NCI-H2227 (cell line): ENCODE measurements around the gene DGKG.

Experiments used
- DNase-seq: peaks from one replicate; lab custom pipeline; 2025; ENCODE audit not compliant: unreplicated experiment; lab: John Stamatoyannopoulos, UW

The DGKG gene

DNA sequence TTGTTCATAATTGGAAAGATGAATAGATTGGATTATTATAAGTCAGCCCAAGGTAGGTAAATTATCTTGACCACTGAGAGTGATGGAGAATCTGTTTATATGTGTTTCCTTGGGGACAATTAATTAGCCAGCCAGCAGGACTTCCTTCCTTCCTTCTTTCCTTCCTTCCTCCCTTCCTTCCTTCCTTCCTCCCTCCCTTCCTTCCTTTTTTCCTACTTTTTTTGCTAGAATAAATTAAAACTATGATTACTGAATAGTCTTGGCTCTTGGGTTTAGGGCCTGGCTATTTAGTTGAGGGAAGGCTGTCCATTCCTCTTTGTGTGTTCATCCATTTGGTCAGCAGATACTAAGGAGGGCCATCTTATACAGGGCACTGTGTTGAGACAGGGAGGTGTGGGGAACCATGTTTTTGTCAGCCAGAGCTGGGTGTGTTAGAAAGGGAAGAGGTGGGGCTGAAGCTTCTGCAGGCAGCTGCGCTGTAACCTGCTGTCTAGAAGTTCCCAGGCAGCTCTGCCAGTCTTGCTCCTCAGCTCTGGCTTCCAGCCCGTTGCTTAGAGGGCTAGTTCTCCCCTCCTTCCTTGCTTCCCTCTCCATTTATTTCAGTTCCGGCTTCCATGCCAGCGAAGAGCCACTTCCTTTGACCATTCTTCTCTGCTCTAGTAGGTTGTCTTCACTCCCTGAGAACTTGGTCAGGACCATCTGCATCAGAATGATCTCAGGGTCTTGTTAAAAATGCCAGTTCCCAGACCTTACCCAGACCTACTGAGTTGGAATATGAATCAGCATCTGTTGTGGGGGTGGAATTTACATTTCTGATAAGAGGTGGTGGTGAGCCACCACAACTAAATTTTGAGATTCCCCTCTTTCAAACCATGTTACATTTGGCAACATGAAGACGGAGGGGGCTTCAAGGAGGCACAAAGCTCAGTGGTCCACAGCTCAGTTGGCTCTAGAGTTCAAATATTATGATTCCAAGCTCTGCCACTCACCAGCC, 113.9 kb downstream of the DGKG start:
- DNase-seq, result no peak

DNA sequence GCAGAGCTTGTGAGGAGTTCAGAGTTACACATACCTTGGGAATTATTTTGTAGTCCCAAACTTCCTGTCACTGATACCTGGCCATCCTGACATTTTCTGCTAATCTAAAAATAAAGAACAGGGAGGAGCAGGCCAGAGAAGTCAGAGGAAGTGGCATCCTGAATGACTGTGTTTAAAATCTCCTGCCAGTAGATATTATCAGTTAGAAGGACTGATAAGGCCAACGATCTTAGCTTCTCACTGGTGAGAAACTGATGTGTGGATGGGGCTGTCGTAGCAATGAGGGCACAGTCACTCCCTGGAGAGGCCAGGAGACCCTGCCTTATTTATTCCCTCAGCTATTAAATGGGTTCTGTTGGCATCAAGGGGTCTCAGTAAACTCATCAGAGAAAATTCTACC, 115.1 kb downstream of the DGKG start:
- no peak for DNase-seq

DNA sequence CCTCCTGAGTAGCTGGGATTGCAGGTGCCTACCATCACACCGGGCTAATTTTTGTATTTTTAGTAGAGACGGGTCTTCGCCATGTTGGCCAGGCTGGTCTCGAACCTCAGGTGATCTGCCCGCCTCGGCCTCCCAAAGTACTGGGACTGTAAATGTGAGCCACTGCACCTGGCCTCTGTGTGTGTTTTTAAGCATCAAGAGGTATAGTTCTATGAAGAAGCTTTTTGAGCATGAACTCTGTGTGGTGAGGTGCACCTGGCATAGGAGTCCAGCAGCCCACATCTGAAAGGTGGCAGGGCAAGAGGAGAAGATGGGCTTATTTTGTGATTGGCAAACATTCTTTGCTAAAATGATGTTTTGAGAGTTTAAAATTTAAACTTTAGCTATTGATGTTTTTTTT, 118.0 kb downstream of the DGKG start:
- DNase-seq, result no peak

DNA sequence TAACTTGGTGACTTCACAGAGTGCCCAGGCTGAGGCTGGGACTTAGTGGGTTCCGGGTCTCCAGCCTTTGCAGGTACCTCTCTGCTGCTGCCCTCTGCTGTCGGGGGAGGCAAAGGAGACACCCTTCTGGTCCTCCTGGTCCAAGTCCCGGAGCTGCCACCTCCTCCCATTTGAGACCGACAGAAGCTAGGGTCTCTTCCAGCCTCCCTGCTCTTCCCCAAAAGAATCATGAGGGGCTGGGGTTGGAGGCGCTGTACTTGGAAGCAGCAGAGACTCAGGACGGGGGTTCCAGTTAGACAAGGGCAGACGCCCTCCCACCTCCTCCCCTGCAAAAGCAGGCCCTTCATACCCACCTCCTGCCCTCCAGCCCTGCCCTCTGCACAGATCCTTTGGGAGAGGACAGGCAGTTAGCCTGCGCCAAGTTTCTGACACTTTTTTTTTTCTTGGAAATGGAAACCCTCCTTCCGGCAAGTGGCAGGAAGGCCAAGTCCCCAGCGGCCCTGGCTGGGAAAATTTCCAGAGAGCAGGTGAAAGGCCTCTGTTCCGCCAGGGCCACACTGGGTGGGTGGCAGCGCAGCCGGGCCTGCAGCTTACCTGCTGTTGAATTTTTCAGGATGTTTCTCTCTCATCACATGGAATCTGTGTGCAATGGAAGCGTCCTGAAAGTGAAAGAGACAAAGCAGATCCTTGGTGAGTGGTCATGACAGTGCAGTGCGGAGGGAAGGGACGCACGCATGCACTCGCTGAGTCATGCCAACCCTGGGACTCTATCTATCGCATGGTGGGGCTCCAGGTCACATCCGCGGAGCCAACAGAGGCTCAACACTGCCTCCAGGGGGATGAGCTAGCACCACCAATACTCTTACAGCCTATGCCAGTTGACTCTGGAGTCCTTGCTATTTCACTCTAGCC, 119.9 kb downstream of the DGKG start:
- peak; percentile 22 for DNase-seq

DNA sequence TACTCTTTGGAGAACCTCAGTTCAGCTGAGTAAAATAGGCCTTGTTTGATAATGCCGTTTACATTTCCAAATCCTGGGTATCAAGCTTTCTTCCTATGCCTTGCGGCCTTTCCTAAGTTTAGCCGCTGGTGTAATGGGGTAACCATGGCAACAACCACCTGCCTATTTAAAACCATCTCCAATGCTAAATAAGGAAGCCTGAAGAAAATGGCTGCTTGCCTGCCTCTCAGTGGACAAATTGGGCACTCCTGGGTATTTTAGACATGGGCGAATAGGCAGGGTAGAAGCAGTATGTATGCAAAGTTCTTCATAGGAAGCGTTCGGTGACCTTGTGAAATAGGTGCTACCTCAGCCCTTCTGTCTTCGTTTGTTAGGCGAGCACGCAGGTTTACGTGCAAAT, 122.7 kb downstream of the DGKG start:
- peak; percentile 45 for DNase-seq

DNA sequence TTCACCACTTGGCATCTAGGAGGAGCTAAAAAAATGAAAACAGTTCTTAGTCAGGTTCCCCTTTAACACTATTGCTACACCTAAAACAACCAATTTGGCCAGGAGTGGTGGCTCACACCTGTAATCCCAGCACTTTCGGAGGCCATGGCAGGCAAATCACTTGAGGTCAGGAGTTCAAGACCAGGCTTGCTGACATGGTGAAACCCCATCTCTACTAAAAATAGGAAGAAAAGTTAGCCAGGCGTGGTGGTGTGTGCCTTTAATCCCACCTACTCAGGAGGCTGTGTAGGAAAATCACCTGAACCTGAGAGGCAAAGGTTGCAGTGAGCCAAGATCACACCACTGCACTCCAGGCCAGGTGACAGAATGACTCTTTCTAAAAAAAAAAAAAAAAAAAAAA, 124.1 kb downstream of the DGKG start:
- DNase-seq, result no peak

DNA sequence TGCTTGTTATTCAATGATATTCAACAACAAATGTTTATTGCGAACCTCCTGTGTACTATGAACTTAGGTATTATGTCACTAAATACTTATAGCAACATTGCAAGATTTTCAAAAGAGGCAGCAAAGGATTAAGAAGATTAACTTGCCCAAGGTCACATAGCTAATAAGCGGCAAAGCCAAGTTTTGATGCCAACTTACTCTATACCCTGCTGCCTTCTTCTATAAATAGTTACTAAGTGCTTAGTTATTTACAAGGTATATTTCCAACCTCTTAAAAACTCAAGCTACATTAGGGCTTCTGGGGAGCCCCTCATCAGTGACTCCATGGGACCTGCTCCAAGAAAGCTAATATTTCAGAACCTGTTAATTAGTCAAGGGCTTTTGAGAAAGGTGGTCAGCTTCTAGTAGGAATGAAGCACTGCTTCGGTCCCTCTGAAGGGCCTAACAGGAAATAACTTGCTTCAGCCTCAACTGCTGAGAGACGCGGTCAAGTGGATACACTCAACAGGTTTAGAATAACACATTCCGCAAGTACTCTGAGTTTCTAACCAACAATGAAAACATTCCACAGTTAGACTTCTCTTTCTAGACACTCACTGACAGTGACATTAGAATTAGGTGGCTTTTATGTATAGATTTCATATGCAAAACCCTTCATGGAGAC, 125.5 kb downstream of the DGKG start:
- DNase-seq, result no peak

DNA sequence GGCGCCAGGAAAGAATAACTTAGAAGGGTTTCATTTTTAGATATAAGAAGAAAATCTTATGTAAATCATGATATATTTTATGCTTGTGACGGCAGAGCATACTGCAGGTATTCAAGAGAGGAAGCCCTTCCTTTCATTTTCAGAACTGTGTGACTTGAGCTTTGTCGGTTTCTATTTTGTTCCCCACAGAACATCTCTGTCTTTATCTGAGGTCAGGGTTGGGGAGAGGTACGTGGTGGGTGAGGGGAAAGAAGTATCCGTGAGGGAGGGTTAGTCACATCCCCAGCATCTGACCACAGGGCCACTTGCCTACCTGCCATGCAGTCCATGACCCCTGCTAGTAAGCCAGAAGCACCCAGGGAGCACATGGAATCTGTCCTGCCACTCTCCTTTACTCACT, 126.5 kb downstream of the DGKG start:
- no peak for DNase-seq

DNA sequence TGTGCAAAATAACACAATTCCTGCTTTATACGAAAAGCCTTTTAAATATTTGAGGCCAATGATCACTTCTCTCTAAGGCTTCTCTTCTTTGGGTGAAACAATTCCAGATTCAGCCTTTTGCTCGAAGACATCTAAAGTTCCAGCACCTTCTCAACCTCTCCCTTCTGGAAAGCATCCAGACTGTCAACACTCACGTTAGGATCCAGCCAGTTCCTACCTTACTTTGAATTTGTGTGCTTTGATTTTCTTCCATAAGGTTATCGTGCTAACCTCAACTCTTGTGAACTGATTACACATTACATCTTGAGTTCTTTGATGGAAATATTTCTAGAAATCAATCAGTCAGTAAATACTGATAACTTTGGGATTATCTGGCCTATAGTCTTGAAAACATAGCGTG, 127.9 kb downstream of the DGKG start:
- no peak for DNase-seq

DNA sequence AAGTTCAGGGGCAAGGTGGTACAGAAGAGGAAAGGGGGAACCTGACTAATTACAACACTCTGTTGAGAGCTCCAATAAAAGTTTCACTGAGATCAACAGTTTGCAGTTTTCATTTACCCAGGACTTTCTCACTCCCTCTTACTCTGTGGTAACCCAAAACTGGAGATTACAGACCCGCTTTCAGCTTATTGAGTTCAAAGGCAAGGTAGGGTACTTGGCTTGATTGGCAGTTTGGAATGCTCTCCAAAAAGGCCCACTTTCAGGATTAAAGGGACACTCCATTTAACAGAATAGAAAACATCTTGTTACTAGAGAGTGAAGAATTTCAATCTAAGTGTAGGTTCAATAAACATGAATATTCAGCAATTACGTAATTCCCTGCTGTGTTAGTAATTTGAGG, 135.6 kb downstream of the DGKG start:
- DNase-seq, result no peak

DNA sequence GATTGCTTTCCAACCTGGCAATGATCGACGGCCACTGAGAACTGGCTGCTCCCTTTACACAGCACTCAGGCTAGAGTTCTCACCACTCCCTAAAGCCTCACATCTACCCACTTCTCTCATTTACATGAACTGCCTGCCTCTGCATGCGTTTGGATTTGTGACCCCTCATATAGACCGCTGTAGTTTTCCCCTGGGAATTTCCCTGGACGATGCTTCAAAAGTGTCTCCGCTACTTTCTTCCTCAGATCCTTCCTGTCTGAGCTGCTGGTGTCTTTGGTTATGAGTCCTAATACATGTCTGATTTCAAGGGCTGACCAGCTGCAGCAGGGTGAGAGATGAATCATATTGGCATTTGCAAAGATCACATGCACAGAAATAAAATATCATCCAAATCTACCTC, 136.4 kb downstream of the DGKG start:
- no peak for DNase-seq

DNA sequence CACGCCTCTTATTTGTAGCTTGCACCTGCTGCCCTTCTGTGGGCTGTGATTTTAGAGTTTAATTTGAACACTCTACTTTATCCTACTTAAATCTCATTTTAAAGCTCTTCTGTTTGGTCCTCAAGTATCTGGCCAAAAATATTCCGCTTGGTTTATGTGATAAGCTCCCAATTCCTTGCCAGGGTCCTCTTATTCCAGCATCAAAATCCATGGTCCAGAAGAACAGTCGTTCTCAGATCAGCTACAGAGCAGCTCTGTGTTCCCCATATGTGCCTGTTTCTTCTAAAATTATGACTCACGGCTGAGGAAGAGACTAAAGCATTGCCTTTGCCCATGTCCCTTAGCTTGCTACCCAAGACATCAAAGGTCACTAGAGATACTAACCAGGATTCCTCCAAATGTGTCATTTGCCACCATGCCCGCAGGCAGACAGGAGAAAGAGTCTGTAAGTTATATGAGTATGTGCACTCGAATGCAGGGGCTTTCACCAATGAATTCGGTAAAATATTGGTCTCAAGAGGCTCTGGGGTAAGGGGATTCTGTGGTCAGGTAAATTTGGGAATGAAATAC, 137.9 kb downstream of the DGKG start:
- DNase-seq, result no peak

DNA sequence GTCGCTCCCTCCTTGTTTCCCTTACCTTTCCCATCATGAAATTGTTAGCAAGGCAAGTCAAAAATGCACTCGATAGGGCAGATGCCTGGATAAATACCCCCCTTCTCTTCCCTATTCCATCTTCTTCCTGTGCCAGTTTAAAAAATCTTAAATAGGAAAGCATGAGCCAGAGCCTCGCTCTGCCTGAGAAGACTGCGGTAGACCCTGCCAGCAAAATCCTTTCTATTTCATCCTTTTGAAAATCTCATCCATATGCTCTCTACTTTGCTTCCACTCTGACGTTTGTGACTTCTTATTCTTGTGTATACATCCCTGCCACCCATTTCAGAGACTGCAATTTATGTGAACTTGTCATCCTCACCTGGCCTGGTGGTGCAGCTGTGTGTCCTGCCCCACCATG, 138.6 kb downstream of the DGKG start:
- no peak for DNase-seq

DNA sequence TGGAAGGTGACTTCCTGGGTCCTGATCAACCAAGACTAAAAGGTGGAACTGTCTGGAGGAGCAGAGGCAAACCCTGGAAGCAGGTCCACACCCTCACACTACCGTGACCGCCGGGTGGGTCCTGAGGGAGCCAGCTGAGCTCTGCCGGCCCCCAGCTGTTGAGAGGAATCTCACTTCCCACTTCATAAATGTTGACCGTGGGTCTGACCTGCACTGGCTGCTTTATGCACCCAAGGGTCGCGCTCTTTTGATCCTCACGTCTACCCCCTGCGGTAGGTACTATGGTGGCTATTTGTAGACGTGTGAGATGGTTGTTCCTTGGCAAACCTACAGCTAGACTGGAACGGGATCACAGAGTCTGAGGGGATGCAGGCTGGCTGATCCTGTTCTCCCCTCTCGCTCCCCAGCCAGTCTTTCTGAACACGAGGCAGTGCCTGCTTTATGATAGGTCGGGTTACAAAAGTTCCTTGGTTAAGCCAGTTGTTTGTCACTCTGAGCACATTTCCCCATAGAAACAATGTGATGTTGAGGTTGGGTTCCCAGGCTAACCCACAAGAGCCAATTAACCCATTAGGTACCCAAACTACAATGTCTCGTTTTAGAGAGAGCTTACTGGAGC, 140.2 kb downstream of the DGKG start:
- no peak for DNase-seq

DNA sequence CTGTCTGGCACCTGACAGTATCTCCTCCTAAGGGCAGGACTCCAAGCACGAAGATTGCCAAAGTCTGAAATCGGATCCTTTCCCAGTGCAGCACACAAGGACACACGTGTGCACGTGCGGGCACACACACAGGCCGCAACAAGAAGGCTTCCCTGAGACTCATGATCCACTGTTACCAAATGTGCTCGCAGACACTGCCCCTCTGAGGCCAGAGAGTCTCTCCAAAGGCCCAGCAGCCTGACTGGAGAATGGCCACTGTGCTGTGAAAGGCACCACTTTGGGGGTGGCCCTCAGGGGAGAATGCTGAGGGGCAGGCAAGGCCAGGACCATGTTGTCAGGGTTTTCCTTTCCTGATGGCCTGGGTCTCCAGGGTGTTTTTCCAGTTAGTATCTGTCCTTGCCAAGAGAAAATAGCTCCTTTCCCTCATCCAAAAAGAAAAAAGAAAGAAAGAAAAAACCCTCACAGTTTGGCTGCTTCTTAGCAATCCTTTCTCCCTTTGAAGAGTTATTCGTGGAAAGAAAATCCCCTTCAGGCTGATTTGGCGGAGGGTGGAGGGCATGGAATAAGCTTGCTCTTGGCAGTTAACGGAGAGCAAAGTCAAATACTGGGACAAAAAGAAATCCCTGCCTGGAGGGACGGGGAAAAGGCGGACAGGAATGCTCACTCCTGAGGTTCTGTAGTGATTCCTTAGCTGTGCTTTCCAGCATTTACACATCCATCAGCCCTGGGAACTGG, 141.0 kb downstream of the DGKG start:
- no peak for DNase-seq

DNA sequence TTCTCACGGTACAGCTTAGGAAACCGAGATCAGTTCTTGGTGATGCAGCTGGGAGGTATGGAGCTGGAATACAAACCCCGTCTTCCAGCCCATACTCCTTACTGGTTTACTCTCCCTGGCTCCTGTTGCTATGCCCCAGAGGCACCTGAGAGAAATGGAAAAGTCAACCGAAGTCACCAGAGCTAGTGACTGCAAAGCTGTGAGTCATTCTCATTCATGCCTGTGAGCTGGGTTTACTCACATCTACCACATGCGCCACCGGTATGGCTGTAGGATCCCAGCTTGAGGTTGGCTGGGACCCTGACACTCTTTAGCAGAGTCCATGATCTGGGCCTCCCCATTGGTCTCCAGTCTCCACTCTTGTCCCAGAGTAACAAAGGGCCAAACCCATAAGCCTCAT, 141.7 kb downstream of the DGKG start:
- DNase-seq, result no peak

DNA sequence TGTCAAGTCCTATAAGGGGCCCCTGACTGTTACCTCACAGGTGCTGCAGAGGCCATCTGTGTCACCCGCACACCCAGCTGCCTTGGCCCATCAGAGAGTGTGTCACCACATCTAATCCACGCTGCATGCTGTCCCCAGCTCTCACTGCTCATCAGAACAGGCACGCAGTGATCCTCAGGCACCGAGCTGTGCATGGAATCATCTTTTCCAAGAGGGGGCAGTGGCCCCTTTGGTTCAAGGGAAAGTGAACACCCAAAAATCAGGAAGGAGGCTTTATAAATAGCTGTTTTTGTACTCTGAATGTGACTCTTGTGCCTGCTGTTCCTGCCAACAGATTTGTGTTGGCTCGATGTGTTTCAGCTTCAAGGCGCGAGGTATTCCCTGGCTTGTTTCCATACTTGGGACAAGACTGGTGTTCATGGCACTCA, 142.8 kb downstream of the DGKG start:
- DNase-seq, result no peak

DNA sequence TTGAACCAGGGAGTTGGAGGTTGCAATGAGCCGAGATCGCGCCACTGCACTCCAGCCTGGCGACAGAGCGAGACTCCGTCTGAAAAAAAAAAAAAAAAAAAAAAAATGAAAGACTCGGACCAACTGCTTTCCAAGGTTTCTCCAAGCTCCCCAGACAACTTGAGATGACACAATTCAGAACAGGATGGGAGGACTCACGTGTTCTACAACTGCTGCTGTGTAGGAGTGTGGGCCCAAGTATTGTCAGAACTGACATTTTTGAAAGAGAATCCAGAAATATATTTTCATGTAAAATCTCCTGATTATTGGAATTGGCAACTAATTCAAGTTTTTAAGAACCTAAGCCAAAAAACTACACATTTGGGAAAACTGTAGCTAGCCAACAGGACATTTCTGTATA, 143.6 kb downstream of the DGKG start:
- DNase-seq, result no peak

DNA sequence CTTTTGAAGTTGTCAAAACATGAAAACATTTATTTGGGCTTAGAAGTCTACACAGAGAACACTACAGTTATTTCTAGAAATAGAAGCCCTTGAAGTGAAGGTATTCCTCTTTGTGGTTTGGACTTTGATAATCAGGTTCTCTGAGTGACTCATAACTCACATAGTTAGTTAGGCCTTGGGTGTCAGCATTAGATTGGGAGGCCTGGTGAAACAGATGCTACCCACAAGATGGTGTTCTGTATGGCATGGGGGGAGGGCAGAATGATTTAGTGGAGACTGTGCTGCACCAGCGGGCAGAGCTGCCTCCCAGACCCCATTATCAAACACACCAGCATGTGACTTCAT, 144.2 kb downstream of the DGKG start:
- DNase-seq, result no peak
